Peyer's patch (tissue), 4 donors: Measurements from ENCODE around the gene PKMYT1.

ENCODE experiments used
- CTCF ChIP-seq, 6 experiments: fragments of 450-650 bp in 4 of 6; fragments of 200-600 bp in 2 of 6; sonication (generic) in 1 of 6; IDR thresholded peaks; one replicate each; pipeline ENCODE4 v1.5.1; 2017 to 2019; ENCODE audit warnings: antibody characterized with exemption in 6 of 6, mild to moderate bottlenecking in 3 of 6, moderate library complexity in 1 of 6
- POLR2A ChIP-seq, 2 donors: fragments of 450-650 bp; IDR thresholded peaks; one replicate each; pipeline ENCODE4 v1.5.1; 2017; ENCODE audit warnings: antibody characterized with exemption in 2 of 2, mild to moderate bottlenecking in 2 of 2, moderate library complexity in 2 of 2

GRCh38 chr16:2934450-2934849, 45.8 kb downstream of the PKMYT1 start:
- TF ChIP-seq POLR2A (IDR thresholded peaks at IDR 0.05) (no peak), CTCF (IDR thresholded peaks at IDR 0.05) (no peak)
